Measurements from ENCODE around the gene KRI1.
"Not testable (repeated sequence)": the region's sequence is repeated elsewhere in the genome, so short reads cannot be mapped to it uniquely, and the experiment has no call there.

Gene KRI1

DNA sequence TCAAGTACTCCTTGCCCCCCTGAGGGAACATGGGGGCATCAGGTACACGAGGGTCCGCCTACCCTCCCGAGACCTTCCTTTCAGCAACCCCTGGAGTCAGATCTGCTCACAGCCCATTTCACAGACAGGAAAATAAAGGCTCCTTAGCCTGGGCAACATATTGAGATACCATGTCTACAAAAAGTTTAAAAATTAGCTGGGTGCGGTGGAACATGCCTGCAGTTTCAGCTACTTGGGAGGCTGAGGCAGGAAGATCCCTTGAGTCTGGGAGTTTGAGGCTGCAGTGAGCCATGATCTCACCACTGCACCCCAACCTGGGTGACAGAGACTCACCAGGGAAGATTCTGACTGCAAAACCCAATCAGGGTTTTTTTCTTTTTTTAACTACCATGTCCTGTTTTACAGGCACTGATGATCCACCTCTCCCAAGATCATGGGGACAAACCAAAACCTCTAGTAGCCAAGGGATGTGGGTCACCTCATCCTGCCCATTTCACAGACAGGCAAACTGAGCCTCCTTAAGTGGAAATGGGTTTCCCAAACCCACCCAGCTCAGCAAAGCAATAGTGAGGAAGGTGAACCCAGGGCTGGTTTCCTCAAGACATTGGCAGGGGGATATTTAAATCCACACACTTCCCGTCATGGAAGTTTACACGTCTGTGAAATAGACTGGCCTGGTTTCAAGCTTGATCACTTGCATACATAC, 9.4 kb upstream of the KRI1 start:
- DNase-seq: no peak

DNA sequence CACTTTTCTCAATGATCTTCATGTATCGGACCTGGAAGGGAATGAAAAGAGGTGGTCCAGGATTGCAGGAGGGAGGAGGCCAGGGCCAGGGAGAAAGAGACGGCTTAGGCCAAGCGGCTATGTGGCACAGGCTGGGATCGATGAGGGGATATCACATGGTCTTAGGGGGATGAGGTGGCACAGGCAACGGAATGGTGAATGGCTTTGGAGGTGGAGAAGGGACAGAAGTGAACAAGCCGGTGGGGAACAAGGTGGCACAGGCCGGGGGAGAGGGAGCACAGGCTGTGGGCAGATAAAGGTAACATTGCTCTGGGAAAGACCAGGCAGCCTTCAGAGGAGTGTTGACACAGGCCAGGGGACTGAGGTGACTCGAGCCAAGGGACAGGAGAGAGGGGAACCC, 8.7 kb upstream of the KRI1 start:
- DNase-seq: no peak

DNA sequence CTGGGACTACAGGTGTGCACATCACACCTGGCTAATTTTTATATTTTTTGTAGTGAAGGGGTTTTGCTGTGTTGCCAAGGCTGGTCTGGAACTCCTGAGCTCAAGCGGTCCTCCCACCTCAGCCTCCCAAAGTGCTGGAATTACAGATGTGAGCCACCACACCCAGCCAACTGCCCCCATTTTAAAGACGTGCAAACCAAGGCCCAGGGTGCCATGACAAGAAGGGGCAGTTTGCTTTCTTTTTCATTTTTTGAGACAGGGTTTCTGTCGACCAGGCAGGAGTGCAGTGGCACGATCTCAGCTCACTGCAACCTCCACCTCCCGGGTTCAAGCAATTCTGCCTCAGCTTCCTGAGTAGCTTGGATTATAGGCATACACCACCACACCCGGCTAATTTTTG, 8.0 kb upstream of the KRI1 start:
- DNase-seq: not testable (repeated sequence)

DNA sequence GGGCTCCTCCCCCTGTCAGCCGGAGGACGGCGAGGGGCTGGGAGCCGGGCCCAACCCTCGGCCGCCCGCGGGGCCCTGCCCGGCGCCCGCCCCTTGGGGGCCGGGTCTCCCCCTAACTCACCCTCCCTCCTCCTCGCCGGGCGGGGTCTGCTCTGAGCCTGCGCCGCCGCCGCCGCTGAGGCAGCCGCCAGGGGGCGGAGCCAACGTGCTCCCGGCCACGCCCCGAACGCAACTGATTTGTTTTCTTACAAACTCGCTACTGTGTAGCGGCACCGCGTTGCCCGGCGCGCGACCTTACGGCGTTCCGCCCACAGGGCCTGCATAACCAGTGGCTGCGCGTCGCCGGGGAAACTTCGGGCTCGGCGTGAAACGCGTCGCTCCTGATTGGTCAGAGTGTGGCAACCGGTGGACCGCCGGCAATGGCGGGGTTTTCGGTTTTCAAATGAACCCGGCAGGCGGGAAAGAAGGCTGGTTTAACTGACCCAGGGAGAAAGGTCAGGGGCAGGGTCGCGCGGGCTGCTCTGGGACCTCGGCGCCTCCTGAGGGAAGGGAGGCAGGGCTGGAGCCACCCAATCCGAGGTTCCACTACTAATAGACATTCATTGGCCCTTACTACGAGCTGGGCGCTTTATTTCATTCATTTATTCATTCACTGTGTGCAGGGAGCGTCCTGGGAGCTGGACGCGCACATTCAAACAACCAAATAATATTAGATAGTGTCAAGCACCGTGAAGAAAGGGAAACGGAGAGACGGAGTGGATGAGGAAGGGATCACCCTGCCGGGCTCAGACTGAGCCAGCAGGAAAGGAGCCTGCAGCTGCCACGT, 3.2 kb upstream of the KRI1 start, which contains the start of gene CDKN2D:
CDKN2D (minus strand) TSS at position 154 of the 826 bp plus-strand sequence. CDS start 326 bp downstream, outside the sequence.
- peak; percentile 100 for DNase-seq

DNA sequence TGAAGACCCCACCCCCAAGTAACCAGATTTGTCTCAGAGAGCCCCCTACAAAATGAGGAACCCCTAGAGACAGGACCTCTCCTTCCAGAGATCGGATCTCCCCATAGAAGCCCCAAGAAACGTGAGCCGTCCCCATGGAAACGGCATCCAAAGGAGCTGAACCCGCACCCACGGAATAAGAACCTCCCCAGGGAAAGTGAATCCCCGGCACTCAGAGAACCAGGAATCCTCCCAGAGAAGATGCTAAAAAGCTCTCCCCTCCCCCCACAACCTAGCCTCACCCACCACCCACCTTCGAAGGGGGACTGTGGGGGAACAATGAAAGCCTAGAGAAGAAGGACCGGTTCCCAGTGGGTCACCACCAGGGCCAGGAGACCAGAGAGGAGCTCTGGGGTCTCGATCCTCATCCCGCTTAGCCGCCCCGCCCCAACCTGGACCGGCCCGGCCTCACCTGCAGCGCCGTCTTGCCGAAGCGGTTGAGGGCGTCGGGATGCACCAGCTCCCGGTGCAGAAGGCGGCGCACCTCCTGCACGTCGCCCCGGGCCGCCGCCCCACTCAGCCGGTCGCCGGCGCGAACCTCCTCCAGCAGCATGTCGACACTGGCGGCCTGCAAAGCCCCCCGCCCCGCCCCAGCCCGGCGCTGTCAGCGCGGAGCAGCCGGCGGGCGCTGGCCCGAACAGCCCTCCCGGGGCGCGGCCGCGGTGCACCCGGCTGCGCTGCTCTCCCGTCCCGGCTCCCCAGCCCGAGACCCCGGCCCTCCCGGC, 2.4 kb upstream of the KRI1 start:
- peak in 1 of 4 experiments; percentile 12 for DNase-seq

DNA sequence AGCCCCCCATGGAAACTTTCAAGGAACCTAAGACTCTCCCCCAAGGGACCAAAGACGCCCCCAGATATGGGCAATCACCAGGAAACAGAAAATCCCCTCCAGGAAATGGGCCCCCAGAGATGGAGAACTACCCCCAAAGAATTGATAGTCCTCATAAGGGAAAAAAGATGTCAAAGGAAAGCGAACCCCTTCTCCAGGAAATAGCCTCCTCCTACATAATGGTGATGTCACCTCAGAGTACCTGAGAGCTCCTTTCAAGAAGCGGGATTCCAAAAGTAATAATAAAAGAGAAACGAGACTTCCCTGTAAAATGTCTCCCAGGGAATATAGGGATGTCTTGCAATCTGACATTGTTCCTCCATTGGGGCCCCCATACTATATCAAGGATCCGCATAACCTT, 1.8 kb upstream of the KRI1 start:
- DNase-seq: no peak

DNA sequence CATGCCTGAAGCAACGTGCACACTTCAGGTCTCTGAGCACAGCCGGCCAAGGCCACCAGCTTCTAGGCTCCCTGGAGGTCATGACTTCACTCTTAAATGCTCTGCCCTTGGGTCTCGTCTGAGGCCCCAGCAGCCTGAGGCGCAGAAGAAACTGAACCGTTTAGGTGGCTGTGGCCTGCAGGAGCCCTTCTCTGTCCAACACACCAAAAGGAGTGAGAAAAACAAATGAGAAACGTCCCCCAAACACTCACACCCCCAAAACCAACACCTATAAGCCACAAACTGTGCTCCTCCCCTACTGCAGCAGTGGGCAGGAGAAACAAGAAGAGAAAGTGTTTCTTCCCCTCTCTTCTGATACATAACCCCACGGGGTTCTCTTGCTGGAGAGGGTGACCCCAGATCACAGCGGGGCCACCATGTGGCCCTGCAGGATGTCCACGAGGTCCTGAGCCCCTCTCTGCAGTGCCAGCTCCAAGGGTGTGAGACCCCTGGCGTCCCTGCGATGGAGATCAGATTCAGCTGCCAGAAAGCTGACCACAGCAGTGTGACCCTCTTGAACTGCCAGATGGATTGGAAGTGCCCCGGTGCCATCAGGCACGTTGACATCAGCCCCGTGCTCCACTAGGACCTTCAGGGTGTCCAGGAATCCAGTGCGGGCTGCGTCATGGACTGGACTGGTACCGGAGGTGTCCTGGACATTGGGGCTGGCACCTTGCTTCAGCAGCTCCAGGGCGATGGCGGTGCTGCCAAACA, 1.0 kb upstream of the KRI1 start:
- DNase-seq: peak; percentile 22 to 57 (median 44)

DNA sequence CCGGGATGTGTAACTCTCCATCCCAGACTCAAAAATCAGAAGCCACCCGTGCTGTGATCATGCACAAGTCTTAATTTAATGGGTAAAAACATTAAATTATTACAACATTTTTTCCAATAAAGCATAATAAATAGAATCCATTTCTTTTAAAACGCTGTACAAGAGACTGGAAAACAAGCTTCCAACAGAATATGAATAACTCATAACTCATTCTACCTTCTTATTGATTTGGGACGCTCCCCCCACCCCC, 523 bp upstream of the KRI1 start:
- no peak for DNase-seq

DNA sequence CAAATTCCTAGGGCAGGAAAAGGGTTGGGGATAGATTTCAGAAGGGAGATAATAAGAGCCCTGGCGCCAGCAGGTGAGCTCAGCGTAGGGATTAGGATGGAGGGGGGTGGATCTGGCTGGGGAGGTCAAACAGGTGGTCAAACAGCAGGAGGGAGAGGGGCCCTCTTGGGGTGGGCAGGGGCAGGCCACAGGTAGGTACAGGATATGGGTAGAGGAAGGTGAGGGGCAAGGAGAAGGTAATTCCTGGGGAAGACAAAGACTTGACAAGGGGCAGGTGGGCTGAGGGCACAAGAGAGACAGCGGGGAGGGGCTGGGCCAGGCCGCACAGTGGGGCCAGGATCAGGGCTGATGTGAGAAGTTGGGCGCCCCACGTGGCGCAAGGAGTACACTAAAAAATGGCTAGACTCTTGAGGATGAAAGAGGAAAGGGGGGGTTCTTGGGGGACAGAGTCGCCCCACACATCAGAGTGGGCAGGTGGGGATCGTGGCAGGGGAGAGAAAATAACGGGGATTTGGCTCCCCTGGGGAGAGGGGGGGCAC, 713 bp downstream of the KRI1 start:
- DNase-seq: peak; percentile 30 to 66 (median 49)

DNA sequence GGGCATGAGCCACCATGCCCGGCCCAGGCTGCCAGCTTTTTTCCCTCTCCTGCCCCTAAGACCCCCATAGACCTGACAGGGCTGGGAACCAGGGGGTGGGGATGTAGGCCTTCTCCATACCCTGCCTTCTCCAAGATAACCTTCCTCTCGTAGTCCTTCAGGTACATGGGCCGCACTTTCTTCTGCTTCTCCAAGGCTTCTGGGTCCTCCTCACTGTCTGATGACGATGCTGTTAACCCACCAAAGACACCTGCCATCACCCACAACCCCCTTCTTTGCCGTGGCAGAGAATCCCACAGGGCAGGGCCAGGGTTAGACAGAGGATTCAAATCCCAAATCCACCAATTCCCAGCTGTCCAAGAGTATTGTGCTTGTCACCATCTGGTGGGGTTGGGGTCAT, 3.2 kb downstream of the KRI1 start:
- DNase-seq: no peak

DNA sequence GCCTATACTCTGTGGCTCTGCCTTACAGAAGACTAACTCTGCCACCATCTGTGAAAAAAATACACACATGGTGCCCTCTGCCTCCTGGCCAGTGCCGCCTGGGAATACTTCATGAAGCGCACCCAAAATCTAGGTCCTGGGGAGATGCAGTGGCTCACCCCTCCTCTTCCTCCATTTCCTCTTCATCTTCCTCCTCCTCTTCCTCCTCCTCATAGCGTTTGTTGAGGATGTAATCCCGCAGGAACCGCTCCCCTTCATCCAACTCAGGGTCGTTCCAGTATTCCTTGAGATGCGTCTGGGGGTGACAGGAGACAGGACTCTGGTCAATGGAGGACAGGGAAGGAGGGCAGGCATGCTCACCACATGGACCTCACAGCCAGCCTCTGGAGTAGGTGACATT, 5.7 kb downstream of the KRI1 start:
- DNase-seq: no peak

DNA sequence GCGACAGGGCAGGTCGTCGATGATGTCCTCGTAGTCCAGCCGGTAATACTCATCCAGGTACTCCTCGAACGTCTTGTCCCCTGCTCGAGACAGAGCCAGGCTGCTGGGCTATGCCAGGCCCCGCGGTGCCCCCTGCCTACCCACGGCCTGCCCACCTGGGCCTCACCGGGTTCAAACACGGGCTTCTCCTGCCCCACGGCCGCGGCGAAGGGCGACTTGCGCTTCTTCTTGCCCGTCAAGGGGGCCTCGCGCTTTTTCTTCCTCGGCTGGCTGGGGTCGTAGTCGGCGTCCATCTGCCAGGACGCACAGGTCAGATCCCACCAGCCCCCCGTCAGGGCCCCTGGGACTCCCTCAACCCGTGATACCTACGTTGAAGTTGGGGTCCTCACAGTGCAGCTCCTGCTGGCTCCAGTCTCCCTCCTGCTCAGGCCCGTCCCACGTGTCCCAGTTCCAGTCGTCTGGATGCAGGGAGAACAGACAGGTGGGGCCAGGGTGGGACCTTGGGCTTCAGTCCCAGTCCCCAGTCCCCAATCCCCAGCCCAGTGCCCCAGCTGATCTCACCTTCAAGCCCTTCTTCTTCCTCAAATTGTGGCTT, 8.1 kb downstream of the KRI1 start:
- DNase-seq: no peak

DNA sequence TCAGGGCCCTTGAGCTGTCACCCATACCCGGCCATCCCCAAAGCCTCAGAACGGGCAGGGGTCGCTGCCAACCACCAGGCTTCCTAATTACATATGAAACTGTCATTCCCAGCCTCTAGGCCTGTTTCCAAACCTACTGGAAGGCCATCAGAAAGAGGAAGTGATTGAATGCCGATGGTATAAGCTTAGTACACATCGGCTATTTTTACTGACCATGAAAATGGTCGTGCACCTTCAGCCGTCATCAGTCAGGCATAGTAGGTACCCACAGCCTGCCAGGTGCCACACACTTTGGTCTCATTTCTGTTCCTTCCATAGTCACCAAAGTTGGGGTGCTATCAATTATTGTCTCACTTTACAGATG, 10.2 kb downstream of the KRI1 start:
- peak; percentile 17 to 50 (median 32) for DNase-seq

DNA sequence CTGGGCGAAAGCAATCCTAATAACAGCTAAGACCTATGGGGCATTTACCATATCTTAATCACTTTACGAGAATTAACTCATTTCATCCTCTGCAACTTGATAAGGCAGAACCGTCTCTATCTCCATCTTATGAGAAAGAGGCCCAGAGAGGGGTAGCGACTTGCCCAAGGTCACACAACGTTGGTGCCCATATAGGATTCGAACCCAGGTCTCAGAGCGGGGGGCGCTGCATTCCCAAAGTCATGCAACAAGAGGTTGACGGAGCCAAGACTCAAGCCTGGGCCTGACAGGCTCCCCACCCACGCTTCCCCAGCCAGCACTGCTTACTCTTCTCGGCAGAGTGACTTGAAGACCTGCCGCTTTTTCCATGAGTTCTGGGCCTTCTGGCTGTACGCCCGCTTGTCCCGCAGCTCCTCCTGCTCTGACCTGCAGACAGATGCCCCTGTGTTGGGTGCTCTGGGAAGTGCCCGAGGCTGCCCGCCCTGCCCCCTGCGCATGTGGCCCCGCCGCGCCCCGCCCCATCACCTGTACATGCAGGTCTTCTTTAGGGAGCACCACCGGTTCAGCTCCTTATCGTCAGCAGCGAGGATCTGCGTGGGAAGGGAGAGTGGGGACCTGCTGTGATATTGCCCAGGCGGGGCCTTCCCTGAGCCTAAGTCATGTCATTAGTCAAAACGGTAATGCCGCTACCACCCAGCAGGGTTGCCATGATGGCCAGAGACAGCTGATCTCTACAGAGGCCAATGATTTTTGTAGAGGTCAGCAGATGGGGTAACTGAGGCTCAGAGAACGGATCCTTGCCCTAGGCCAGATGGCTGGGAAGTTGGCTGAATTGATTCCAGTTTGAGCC, 10.8 kb downstream of the KRI1 start:
- DNase-seq: peak in 1 of 4 experiments; percentile 38

DNA sequence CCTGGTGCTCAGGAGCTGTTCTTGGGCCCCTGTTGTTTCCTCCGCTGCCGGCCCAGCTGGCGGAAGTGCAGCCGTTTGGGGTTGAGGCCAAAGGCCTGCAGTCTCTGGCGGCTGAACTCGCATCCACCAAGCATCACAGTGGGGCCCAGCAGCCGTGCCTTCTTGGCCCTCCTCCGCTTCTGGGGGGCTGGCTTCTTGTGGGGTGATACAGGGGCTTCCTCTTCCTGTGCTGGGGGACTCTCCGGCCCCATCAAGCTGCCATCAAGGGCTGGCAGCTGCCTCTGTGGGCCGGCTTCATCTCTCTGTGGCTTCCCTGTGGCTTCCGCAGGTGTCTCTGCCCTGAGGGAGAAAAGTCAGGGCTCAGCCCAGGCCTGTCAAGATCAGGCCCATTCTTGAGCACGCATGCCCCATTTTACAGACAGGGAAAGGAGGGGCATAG, 11.8 kb downstream of the KRI1 start:
- DNase-seq: no peak

DNA sequence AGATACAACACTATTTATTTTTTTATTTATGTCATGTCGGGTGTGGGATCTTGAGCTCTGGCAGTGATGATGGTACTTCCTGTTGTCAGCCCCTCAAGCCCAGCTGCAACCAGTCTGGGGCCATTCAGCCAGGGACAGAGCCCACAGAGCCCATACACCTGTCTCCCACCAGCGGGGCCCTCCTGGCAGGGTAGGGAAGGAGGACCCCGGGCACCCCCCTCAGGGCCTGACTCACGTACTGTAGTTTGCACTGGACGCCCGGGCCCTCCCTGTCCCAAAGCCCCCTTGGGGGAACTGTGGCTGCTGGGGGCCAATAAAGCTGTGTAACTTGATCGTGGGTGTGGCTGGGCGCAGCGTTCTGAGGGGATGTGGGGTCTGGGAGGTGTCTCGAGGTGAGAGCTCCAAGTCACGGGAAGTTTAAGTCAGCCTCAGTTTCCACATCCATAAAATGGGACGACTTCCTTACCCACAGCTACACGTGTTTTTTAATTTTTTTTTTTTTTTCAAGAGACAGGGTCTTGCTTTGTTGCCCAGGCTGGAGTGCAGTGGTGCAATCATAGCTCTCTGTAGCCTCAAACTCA, 12.6 kb downstream of the KRI1 start:
- DNase-seq: no peak

DNA sequence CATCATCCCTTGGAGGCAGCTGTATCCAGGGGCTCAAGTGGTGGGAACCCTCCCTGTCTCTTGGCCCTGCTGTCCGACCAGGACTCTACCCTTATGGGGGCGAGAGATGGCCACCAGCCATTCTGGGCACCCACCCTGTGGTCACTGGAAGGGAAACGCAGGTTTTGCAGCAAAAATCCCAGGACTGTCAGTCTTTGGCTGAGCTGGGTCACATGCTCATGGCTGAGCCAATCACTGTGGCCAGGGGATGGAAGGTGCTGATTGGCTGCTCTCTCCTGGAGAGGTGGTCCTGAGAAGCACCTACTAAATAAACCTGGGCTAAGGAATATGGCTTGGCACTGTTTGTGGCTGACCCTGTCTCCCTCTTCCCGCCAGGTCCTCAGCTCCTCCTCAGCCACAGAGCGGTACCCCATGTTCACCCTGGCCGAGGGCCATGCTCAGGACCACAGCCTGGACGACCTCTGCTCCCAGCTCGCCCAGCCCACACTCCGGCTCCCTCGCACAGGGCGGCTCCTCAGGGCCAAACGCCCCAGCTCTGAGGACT, 13.2 kb downstream of the KRI1 start:
- peak in 1 of 4 experiments; percentile 21 for DNase-seq

DNA sequence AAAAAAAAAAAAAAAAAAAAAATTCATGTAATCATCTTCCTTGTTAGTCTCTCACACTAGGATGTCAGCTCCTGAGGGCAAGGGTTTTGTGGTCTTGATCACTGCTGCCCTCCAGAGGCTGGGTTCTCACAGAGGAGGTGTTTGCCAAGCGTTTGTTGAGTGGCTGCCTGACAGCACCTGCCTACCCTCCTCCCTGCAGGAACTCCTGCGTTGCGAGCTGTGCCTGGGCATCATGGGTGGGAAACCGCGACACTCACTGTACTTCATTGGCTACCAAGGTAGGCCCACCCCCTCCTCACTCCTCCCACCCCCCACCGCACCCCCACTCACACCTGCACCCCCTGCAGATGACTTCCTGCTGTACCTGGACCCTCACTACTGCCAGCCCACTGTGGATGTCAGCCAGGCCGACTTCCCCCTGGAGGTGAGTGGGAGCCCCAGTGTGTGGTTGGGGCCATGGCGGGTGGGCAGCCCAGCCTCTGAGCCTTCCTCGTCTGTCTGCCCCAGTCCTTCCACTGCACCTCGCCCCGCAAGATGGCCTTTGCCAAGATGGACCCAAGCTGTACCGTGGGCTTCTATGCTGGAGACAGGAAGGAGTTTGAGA, 14.0 kb downstream of the KRI1 start:
- peak; percentile 21 to 51 (median 45) for DNase-seq

DNA sequence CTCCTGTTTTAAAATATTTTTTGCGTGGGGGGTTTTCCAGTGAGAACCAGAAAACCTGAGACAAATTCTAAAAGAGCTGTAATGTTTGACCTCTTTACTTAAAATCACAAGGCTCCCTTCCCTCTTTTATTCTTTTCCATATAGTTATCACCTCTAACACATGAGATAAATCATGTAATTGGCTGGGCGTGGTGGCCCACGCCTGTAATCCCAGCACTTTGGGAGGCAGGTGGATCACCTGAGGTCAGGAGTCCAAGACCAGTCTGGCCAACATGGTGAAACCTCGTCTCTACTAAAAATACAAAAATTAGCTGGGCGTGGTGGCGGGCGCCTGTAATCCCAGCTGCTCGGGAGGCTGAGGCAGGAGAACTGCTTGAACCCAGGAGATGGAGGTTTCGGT, 14.8 kb downstream of the KRI1 start:
- DNase-seq: not testable (repeated sequence)

DNA sequence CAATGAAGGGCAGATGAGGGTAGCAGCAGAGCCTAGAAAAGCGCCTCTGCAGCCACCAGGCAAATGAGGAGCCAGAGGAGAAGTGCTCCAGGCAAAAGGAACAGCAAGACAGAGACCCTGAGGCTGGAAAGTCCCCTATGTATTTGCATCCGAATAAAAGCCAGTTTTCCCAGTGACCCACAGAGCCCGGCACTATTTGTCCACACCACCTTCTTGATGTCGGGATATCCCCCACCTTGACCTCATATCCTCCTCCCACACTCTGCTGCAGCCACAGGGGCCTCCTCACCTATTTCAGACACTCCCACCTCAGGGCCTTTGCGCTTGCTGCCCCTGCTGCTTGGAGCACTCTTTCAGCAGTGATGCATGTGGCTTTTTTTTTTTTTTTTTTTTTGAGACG, 15.5 kb downstream of the KRI1 start:
- no peak for DNase-seq
